Left lung (tissue), 10 donors: ENCODE measurements around the gene LCN10. TPM values are rescaled to one million over a fixed set of nuclear protein-coding genes. Genes with fewer than 3 reads are reported as not detected.
A peak's percentile ranks its signal among the peaks of the same experiment; 100 is the strongest.

ENCODE experiments used
- ATAC-seq: fragments of 200-7000 bp; cut with Tn5 transposase; one replicate; pipeline ENCODE4 v1.9.1; 2020; ENCODE audit warnings: moderate library complexity
- DNase-seq, 4 donors: peaks; one replicate each; pipeline ENCODE4 v3.0.0-alpha.2; 2013 to 2020
- H3K27ac ChIP-seq, 2 donors: fragments of 200-600 bp; sonication (generic) in 1 of 2; one replicate each; pipeline versions ENCODE4 v1.5.0 to v1.8.0; 2020 to 2021
- H3K27me3 ChIP-seq, 2 donors: fragments of 200-600 bp; sonication (generic) in 1 of 2; one replicate each; pipeline versions ENCODE4 v1.5.0 to v1.8.0; 2020 to 2021
- H3K36me3 ChIP-seq, 2 donors: fragments of 200-600 bp; sonication (generic) in 1 of 2; one replicate each; pipeline versions ENCODE4 v1.5.0 to v1.8.0; 2020 to 2021
- H3K4me1 ChIP-seq, 2 donors: fragments of 200-600 bp; one replicate each; pipeline ENCODE4 v1.8.0; 2021
- H3K4me3 ChIP-seq, 2 donors: fragments of 200-600 bp; sonication (generic) in 1 of 2; one replicate each; pipeline versions ENCODE4 v1.5.0 to v1.8.0; 2020 to 2021; ENCODE audit warnings: mild to moderate bottlenecking in 1 of 2
- H3K9me3 ChIP-seq, 2 donors: fragments of 200-600 bp; sonication (generic) in 1 of 2; one replicate each; pipeline versions ENCODE4 v1.5.0 to v1.8.0; 2020 to 2021
- CTCF ChIP-seq, 2 donors: fragments of 200-600 bp; sonication (generic) in 1 of 2; IDR thresholded peaks; one replicate each; pipeline versions ENCODE4 v1.5.0 to v1.8.0; 2021; ENCODE audit warnings: antibody characterized with exemption in 2 of 2
- intact Hi-C, 2 donors: fragments of 100-400 bp; cut with DNase I; formaldehyde crosslinking; loops; one replicate each; pipeline versions ENCODE4 v1.11.2 to v1.14.2; 2022
- polyA plus RNA-seq, 6 donors: library from polyadenylated mRNA; unstranded; fragments of 120-200 nt; gene quantifications; one replicate each; pipeline ENCODE4 v1.2.1, GENCODE V29; 2013; ENCODE audit not compliant: insufficient read length in 6 of 6
- total RNA-seq, 2 donors: library from RNA; stranded (reverse); fragmentation: NEBNext Ultra II Directional; extraction: Animal tissue kit (Norgen Biotek cat#: 25700); gene quantifications; one replicate each; pipeline ENCODE4 v1.2.1, GENCODE V29; 2021
- donor health status: DM: no; HTN: yes; CAD: no.
- donor health status: DM: no; HTN: no; CAD: no.

LCN10 gene
- total and polyA plus RNA-seq, 8 donors: 0.11 to 10.0 (median 0.28) TPM; not detected in 2

GRCh38 chr9:136691316-136692184, 51.2 kb downstream of the LCN10 start:
- TF ChIP-seq CTCF (IDR thresholded peaks at IDR 0.05): no peak
- no peak overlapping the region for H3K4me3 ChIP-seq
- no peaks in the 10 kb centered on the region for H3K9me3 ChIP-seq
- DNase-seq (no peak), ATAC-seq (no peak)
- H3K27me3 ChIP-seq: no peaks in the 10 kb centered on the region
- H3K36me3 ChIP-seq: no peaks in the 10 kb centered on the region
- intact Hi-C loops: no loop called here
- no peak overlapping the region for H3K27ac ChIP-seq
- peaks cover 17 to 77% of the 10 kb centered on the region in 2 donors for H3K4me1 ChIP-seq

GRCh38 chr9:136690806-136691261, 51.9 kb downstream of the LCN10 start:
- intact Hi-C loops: no loop called here

DNA sequence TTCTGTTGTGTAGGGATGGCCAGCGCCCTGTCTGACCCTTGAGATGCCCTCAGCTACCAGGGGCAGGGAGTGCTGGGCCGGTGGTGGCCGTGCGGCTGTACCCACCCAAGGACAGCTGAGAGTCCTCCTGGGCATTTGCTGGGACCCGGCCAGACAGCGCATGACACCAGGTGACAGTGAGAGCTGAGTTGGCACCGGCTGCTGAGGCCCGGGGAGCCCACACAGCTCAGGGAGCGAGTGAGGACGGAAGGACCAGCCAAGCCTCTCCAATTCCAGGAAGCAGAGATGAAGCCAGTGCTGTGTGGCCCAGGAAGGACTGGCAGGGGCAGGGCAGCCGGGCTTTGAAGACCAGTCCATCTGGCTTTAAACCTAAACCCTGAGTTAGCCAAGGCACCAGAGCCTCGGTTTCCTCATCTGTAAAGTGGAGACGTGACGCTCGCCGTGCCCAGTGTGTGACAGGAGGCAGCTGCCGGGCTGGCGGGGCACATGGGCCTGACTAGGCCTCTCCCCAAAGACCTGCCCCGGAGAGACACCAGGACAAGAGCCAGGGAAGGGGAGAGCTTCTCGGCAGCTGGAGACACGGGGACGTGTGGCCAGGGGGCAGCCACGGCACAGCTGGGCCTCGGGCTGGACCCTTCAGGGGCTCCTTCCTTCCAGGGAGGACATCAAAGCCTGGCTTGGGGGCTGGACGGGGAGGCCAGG, 52.5 kb downstream of the LCN10 start:
- no peaks in the 10 kb centered on the region for H3K27me3 ChIP-seq
- intact Hi-C loops: no loop called here
- H3K4me1 ChIP-seq: peaks cover 22 to 78% of the 10 kb centered on the region in 2 donors
- no peak for ATAC-seq
- DNase-seq: no peak
- no peak overlapping the region for H3K4me3 ChIP-seq
- H3K27ac ChIP-seq: peak overlapping the region; percentile 39 to 99
- no peaks in the 10 kb centered on the region for H3K36me3 ChIP-seq
- no peaks in the 10 kb centered on the region for H3K9me3 ChIP-seq
- TF ChIP-seq CTCF (IDR thresholded peaks at IDR 0.05): no peak

More at GRCh38 chr9:136690806-136691261, 51.9 kb downstream of the LCN10 start:
- peak in 1 of 4 donors; percentile 63 for DNase-seq
- no peak for TF ChIP-seq CTCF (IDR thresholded peaks at IDR 0.05)
- Histone ChIP-seq H3K4me3 (no peak overlapping the region), H3K27me3 (no peaks in the 10 kb centered on the region), H3K4me1 (peaks cover 20 to 76% of the 10 kb centered on the region in 2 donors), H3K36me3 (no peaks in the 10 kb centered on the region), H3K27ac (peak overlapping the region in 1 of 2 donors; percentile 39), H3K9me3 (no peaks in the 10 kb centered on the region)
- no peak for ATAC-seq

DNA sequence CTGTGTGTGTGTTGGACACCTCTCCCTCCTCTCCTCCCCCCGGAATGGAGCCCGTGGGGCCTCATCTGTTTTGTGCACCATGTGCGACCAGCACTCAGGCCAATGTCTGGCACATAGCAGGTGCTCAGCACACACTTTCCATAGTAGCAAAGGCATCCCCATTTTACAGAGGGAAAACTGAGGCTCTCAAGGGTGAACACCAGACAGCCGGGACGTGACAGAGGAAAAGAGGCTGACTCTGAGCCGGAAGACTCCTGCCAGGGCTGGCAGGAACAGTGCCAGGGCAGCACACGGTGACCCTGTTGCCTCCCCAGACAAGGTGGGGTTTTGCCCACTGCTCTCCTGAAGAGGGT, 53.7 kb downstream of the LCN10 start:
- no peaks in the 10 kb centered on the region for H3K9me3 ChIP-seq
- no peaks in the 10 kb centered on the region for H3K36me3 ChIP-seq
- TF ChIP-seq CTCF (IDR thresholded peaks at IDR 0.05): no peak
- no peak overlapping the region for H3K4me3 ChIP-seq
- ATAC-seq: no peak
- H3K27me3 ChIP-seq: no peaks in the 10 kb centered on the region
- peak overlapping the region in 1 of 2 donors; percentile 99 for H3K27ac ChIP-seq
- peaks cover 27 to 78% of the 10 kb centered on the region in 2 donors for H3K4me1 ChIP-seq
- no peak for DNase-seq
- intact Hi-C loops: no loop called here
